Nucleus accumbens (tissue), 56 donors: Measurements from ENCODE around the gene ICE1.
"Not testable (repeated sequence)": the region's sequence is repeated elsewhere in the genome, so short reads cannot be mapped to it uniquely, and the experiment has no call there.

Source experiments
- DNase-seq, 56 donors: peaks; one replicate each; lab custom pipeline; 2025; lab: John Stamatoyannopoulos, UW

Gene ICE1

DNA sequence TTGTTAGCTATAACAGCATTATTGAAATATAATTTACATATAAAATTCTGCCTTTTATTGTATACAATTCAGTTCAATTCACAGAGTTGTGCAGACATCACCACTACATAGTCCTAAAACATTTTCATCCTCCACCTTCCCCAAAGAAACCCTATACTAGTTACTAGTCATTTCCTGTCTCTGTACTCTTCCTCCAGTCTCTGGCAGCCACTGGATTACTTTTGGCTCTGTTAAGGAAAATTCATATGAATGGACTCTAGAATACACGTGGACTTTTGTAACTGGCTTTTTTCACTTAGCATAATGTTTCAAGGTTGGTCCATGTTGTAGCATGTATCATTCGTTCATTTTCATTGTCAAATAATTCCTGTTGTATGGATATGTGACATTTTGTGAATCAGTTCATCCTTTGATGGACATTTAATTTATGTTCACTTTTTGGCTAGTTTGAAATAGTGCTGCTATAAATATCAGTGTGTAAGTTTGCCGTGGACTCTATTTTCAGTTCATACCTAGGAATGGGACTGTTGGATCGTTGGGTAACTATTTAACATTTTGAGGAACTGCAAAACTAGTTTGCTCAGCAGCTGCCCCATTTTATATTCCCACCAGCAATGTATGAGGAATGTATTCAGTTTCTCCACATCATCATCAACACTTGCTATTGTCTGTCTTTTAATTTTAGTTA lies 9.7 kb downstream of the ICE1 start:
- DNase-seq: no peak

DNA sequence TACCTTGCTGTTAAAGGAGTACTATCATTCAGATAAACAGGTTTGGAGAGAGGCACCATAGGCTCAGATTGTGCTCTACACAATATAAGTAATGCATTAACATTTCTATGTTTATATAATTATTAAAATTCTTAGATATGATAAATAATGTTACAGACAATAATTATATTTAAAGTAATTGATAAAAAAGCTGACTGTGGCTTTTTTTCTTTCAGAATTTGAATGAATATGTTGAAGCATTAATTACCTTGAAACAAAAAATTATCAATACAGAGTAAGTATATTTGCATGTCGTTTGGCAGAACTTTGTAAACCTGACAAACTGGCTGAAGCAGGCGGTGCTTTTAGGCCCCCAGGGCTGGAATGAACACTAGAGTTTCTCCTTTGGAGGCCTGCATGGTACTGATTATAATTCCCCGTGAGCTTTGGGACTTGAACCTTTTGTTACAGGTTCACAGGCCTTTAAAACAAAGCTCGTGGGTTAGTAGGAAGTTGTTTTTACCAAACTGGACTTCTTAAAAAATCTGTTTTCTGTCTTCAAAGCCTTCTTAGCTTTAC lies 13.8 kb downstream of the ICE1 start:
- no peak for DNase-seq

GRCh38 chr5:5437227-5438172 lies 15.0 kb downstream of the ICE1 start:
- no peak for DNase-seq

DNA sequence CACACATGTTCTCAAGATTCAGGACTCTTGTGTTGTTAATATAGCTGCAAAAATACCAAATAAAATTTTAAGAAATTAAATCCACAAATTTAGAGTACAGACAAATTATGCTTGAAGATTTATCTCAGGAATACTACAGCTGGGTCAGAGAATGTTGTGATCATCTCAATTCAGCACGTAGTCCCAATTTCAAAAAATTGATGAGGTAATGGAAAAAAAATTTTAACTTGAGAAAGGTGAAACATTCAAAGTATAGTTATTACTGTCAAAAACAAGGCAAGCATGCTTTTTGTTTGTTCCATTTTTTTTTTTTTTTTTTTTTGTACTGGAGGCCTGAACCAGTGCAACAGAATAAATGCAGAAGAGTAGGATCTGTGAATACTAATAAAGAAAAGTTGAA lies 29.4 kb downstream of the ICE1 start:
- no peak for DNase-seq

- no peak for DNase-seq
Measured at GRCh38 chr5:5453131-5453530, 30.7 kb downstream of the ICE1 start.

- no peak for DNase-seq
Measured at GRCh38 chr5:5454391-5454790, 31.9 kb downstream of the ICE1 start.

DNA sequence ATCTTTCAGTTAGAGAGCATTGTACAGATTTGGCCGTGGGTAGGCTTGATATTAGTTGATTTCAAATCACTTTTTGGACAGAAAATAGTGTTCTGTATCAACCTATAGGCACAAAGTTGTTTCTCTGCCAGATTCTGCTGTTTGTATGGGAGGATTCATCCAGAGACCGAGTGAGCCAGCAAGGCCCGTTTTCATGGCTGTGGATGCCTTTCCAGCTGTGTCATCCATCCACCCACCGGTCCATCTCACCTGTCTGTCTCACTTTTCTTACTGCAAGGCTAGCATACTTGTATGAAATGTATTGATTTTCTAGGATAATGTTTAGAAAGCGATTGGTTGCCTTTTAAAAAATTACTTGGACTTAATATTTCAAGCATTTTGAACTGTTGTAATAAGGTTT lies 34.4 kb downstream of the ICE1 start:
- no peak for DNase-seq

GRCh38 chr5:5460311-5460710 lies 37.8 kb downstream of the ICE1 start:
- no peak for DNase-seq

DNA sequence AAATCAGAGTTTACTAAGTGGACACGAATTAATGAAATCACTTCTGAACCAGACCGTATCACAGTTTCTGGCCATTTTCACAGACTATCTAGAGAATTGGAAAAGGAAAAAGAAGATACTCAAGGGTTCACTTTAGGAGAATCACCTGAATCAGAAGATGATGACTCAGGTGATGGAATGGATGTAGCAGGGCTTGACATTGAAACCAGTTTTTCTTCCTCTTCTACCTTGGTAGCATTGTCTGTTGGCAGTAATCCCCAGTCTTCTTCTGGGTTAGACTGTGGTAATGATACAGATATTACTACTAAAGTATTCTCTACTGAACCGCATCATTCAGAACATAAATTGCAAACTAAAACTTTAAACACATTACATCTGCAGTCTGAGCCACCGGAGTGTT lies 38.5 kb downstream of the ICE1 start:
- no peak for DNase-seq

DNA sequence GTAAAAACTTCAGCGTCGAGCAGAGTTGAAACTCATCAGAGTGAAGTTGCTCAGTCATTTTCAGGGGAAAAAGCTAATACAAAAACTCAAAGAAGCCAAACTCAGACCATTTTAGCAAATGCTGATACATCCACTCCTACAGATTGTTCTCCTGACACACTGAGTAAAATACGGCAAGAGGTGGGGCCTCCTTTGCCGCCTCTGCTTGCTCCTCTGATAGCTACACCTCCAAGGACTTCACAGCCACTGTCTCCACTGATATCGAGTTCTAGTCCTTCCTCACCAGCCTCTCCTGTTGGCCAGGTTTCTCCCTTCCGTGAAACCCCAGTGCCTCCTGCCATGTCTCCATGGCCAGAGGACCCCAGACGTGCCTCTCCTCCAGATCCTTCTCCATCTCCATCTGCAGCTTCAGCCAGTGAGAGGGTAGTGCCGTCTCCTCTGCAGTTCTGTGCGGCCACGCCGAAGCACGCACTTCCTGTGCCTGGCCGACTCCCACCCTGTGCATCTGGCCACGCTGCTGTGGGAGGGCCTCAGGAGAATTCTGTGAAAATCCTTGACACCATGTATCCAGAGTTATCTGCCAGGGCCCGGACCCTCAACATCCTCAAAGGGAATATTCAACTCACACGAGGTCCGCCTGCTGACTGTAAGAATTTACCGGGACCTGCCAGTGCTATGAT lies 41.7 kb downstream of the ICE1 start:
- DNase-seq: peak in 14 of 56 donors; percentile 3 to 65 (median 16)

GRCh38 chr5:5466227-5466626 lies 43.8 kb downstream of the ICE1 start:
- no peak for DNase-seq

GRCh38 chr5:5467737-5468136 lies 45.3 kb downstream of the ICE1 start:
- DNase-seq: no peak

GRCh38 chr5:5470933-5471332 lies 48.5 kb downstream of the ICE1 start:
- no peak for DNase-seq

DNA sequence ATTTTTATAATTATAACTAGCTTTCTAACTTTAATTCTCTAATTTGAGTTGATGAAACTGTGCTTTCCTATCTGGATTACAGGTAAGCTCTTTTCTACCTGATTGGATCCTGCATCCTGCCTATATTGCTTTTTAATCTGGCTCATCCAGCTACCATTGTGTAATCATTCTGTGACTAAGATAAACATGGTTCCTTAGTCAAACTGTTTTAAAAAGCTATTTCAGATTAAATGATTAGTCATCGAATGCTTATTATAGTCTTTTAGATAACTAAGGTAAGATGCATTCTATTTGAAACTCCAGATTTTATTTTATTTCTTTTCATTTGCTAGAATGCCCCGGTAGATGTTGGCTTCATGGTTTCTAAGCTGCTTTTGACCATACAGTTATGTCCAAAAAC lies 50.7 kb downstream of the ICE1 start:
- DNase-seq: no peak

DNA sequence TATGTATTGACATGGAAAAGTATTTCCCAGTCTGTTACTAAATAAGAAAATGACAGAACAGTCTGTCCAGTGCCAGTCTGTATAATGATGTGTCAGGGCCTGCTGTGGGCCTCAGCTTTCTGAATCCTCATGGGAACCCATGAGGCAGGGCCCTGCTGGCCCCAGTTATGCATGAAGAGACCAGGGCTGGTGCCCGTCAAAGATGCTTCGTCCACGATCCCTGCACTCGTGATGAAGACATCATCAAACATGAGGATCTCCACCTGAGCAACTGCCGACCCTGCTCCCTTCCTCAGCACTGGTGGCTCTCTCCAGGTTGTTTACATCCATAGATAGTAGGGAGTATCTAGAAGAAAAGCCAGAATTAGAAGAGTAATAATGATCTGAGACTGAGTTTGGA lies 52.5 kb downstream of the ICE1 start:
- no peak for DNase-seq

- no peak for DNase-seq
Measured at GRCh38 chr5:5475975-5476374, 53.5 kb downstream of the ICE1 start.

DNA sequence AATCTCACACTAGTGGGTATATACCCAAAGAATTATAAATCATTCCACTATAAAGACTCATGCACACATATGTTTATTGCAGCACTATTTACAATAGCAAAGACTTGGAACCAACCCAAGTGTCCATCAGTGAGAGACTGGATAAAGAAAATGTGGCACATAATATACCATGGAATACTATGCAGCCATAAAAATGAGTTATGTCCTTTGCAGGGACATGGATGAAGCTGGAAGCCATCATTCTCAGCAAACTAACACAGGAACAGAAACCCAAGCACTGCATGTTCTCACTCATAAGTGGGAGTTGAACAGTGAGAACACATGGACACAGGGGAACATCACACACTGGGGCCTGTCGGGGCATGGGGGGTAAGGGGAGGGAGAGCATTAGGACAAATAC lies 57.1 kb downstream of the ICE1 start:
- not testable (repeated sequence) for DNase-seq

DNA sequence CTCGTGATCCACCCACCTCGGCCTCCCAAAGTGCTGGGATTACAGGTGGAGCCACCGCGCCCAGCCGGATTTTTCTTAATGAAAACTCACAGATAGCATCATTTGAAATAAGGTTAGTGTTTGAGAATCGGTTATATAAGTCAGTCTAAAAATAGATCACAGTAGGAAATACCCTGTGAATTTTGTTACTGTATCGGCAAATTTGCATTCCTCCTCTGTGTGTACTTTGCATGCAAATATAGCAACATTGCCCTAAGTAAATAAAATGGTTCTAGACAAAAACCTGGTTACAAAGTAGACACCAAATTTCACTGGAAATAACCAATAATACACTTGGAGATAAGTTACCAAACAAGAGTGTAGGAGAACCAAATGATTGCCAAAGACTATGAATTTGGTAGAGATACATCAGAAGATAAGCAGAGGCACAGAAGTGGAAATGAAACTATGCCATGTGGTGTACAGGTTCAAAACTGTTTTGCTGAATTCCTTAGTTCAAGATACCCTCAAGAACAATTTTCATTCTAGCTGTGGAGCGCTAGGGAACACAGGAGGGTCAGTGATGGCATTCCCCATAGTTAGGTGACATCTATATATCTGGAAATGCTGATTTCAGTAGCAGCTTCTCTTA lies 58.1 kb downstream of the ICE1 start:
- DNase-seq: no peak

DNA sequence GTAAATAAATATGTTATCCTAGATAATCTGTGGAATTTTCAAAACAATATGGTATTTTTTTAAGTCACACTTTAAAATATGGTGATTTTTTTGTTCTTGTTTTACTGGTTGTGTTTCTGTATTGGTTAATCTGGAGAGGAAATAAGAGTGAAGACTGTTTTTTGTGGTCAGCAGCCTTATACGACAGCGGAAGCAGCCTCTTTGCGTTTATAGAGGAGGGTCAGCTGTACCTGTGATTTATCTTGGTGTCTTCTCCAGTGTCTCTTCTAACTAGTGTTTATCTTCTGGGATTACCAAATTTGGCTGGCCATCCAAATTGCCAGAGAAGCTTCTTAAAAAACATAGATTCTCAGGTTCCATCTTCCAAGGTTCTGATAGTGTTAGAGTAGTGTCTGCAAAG lies 58.7 kb downstream of the ICE1 start:
- no peak for DNase-seq

GRCh38 chr5:5481633-5482032 lies 59.2 kb downstream of the ICE1 start:
- no peak for DNase-seq

DNA sequence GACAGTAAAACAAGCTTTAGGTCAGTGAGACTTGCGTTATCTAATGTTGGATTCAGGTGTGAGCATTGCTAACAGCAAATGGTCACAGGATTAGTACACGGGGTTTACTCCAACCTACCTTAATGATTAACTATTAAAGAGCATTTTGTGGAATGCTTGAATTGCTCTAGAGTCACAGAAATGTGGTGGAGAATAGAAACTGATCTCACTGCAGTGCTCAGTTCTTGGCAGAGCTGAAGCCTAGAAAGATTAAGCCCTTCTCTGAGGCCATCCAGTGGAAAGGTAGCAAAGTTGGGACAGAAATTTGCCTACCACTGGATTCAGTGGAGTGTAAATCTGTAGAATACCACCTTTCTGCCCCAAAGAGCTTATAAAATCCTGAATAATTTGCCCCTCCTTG lies 60.9 kb downstream of the ICE1 start:
- no peak for DNase-seq
